Activated B cell treated with CpG ODN at 0.5 μM for 24 hours (primary cell): ENCODE results near the gene TVP23A. TPM values are rescaled to one million over a fixed set of nuclear protein-coding genes. Genes with fewer than 3 reads are reported as not detected.

Experiments used
- ATAC-seq: fragments of 200-7000 bp; cut with Tn5 transposase; one replicate; pipeline ENCODE4 v1.10.0; 2021; ENCODE audit warnings: low read depth, mild to moderate bottlenecking, moderate library complexity
- CTCF ChIA-PET: fragments of 350-600 bp; sonication (Branson Sonifier 250); formaldehyde crosslinking; loops from one replicate; lab custom pipeline; 2021; ENCODE audit warnings: antibody characterized with exemption; lab: Charles Lee
- POLR2A ChIA-PET: fragments of 350-600 bp; sonication (Branson Sonifier 250); formaldehyde crosslinking; loops from one replicate; lab custom pipeline; 2021; ENCODE audit warnings: antibody characterized with exemption; lab: Charles Lee
- DNase-seq: peaks from one replicate; pipeline ENCODE4 v3.0.0; 2022
- H3K27ac Mint-ChIP-seq: one replicate; pipeline ENCODE4 v1.8.0; 2020; ENCODE audit warnings: mixed read lengths
- H3K27me3 Mint-ChIP-seq: one replicate; pipeline ENCODE4 v1.8.0; 2021; ENCODE audit warnings: mixed read lengths
- H3K36me3 Mint-ChIP-seq: one replicate; pipeline ENCODE4 v1.8.0; 2021; ENCODE audit warnings: low read depth, mixed read lengths
- H3K4me1 Mint-ChIP-seq: one replicate; pipeline ENCODE4 v1.8.0; 2021; ENCODE audit warnings: mixed read lengths
- H3K4me3 Mint-ChIP-seq: one replicate; pipeline ENCODE4 v1.8.0; 2020; ENCODE audit warnings: mild to moderate bottlenecking, mixed read lengths
- H3K9me3 Mint-ChIP-seq: one replicate; pipeline ENCODE4 v1.8.0; 2020; ENCODE audit warnings: mixed read lengths
- CTCF ChIP-seq: fragments of 200-600 bp; IDR thresholded peaks from one replicate; pipeline ENCODE4 v1.8.0; 2022; ENCODE audit warnings: antibody characterized with exemption, mild to moderate bottlenecking
- intact Hi-C: fragments of 100-400 bp; cut with micrococcal nuclease; formaldehyde crosslinking; loops from one replicate; pipeline ENCODE4 v1.15.1; 2024
- total RNA-seq: library from RNA; stranded (reverse); gene quantifications from 2 replicates; pipeline ENCODE4 v1.2.3, GENCODE V29; 2022

The TVP23A gene
- total RNA-seq, 1 donor from 2014 or later = 1.6 TPM

- no peak for DNase-seq
- ChIA-PET CTCF (no interaction called here), POLR2A (interaction anchor here (0.9 to 5.8 kb wide), 3 partner anchors 12 to 135 kb away, joined by 4 to 58 read pairs (median 49); partner anchors contain the start of genes CIITA and NUBP1)
- Mint-ChIP-seq H3K4me1 (peaks cover 53% of the 10 kb centered on the region), H3K4me3 (no peak overlapping the region), H3K9me3 (no peaks in the 10 kb centered on the region), H3K36me3 (peaks cover 77% of the 10 kb centered on the region), H3K27ac (peak overlapping the region; percentile 26), H3K27me3 (no peaks in the 10 kb centered on the region)
- ATAC-seq = no peak
- intact Hi-C loops = loop anchor here (5.0 kb wide), 1 partner anchor 32 kb away; no protein-coding TSS in a partner anchor
- TF ChIP-seq CTCF = no peak
These were observed 63.7 kb downstream of the TVP23A start for GRCh38 chr16:10754941-10755340.

DNA sequence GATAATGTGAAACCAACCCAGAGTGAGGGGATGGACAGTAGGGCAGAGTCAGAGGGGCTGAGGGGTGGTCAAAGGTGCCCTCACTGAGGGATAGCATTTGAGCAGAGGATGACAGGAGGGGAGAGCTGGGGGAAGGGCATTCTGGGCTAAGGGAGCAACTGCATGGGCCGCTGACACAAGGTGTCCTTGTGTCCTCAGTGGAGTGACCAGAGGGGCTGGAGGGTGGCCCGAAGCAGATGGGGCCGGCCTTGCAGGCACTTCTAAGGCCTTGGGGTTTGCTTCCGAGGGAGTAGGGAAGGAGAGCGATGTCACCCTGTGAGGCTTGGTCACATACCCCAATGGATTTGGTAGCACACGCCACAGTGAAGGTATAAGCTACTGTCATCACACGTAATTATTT lies 64.9 kb downstream of the TVP23A start:
- ATAC-seq (no peak), DNase-seq (no peak)
- intact Hi-C loops = loop anchor here (1.0 to 5.0 kb wide), 7 partner anchors 9 to 159 kb away; partner anchors contain the start of gene CIITA
- Mint-ChIP-seq H3K27ac (peak overlapping the region; percentile 77), H3K4me1 (peaks cover 61% of the 10 kb centered on the region), H3K4me3 (peak overlapping the region; percentile 63), H3K27me3 (no peaks in the 10 kb centered on the region), H3K36me3 (peaks cover 77% of the 10 kb centered on the region), H3K9me3 (no peaks in the 10 kb centered on the region)
- POLR2A ChIA-PET = interaction anchor here (0.6 to 5.8 kb wide), 17 partner anchors 10 to 162 kb away, joined by 3 to 58 read pairs (median 6); partner anchors contain the start of genes CIITA and NUBP1
- CTCF ChIA-PET = interaction anchor here (1.0 to 2.5 kb wide), 7 partner anchors 16 to 239 kb away, joined by 3 to 13 read pairs (median 3); partner anchors contain the start of gene CIITA
- TF ChIP-seq CTCF = no peak

DNA sequence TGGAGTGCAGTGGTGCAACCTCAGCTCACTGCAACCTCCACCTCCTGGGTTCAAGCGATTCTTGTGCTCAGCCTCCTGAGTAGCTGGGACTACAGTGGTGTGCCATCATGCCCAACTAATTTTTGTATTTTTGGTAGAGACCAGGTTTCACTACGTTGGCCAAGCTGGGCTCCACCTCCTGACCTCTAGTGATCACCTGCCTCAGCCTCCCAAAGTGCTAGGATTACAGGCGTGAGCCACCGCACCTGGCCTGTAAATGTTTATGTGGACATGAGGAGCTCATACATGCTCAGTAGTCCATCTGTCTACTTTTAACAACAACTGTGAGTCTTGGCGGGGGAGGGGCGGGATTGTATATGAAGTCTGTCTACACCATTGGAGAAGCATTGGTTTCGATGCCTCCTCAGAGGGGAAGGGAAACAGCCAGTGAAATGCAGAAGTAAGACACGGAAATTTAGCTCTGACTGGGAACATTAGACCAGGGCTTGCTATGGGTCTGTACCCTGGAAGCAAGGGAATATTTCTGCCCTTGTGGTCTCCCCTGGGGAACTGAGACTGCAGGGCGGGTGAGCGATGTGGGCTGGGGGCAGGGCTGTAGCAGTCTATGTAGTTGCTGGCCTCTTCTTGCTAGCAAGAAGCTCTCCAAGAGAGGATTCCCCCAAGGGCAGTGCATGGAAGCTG lies 65.6 kb downstream of the TVP23A start:
- Mint-ChIP-seq H3K4me3 (peak overlapping the region; percentile 63), H3K4me1 (peaks cover 61% of the 10 kb centered on the region), H3K36me3 (peaks cover 77% of the 10 kb centered on the region), H3K9me3 (no peaks in the 10 kb centered on the region), H3K27ac (peak overlapping the region; percentile 77), H3K27me3 (no peaks in the 10 kb centered on the region)
- DNase-seq = peak; percentile 53
- TF ChIP-seq CTCF = no peak
- intact Hi-C loops = loop anchor here (1.0 to 5.0 kb wide), 7 partner anchors 9 to 159 kb away; partner anchors contain the start of gene CIITA
- peak; percentile 86 for ATAC-seq
- POLR2A ChIA-PET = interaction anchor here (0.6 to 5.8 kb wide), 21 partner anchors 10 to 238 kb away, joined by 3 to 58 read pairs (median 5); partner anchors contain the start of genes CIITA and NUBP1
- CTCF ChIA-PET = interaction anchor here (0.6 to 2.5 kb wide), 11 partner anchors 9 to 238 kb away, joined by 3 to 13 read pairs (median 3); partner anchors contain the start of gene CIITA

GRCh38 chr16:10751291-10751697 lies 67.3 kb downstream of the TVP23A start:
- POLR2A ChIA-PET = interaction anchor here (0.6 to 5.8 kb wide), 10 partner anchors 8 to 236 kb away, joined by 3 to 58 read pairs (median 5); partner anchors contain the start of genes CIITA and NUBP1
- Mint-ChIP-seq H3K4me3 (peak overlapping the region; percentile 35), H3K27ac (peak overlapping the region; percentile 77), H3K9me3 (no peaks in the 10 kb centered on the region), H3K36me3 (peaks cover 77% of the 10 kb centered on the region), H3K4me1 (peaks cover 67% of the 10 kb centered on the region), H3K27me3 (no peaks in the 10 kb centered on the region)
- DNase-seq (no peak), ATAC-seq (peak; percentile 9)
- CTCF ChIA-PET = interaction anchor here (2.5 kb wide), 1 partner anchor 167 kb away, joined by 13 read pairs; no protein-coding TSS in a partner anchor
- no peak for TF ChIP-seq CTCF
- intact Hi-C loops = loop anchor here (5.0 kb wide), 1 partner anchor 36 kb away; no protein-coding TSS in a partner anchor

DNA sequence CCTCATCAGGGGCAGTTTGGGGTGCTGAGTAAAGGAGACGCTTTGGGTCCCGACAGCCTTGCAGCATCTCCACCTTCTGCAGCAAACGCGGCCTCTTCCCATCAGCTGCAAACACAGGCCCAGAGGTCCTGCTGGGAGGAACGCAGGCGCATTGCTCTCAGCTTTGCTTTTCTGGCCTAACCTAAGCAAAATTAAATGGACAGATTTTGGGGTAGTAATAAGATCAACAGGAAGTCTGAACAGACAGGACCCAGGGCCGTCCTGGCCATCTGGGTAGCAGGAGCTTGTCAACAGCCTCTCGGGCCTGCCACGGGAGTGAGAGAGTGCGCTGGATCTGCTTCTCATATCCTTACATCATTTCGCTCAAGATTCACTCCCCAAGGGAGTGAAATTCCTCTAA lies 67.8 kb downstream of the TVP23A start:
- no peak for DNase-seq
- TF ChIP-seq CTCF = no peak
- no peak overlapping the region for H3K4me3 Mint-ChIP-seq
- H3K36me3 Mint-ChIP-seq = peaks cover 79% of the 10 kb centered on the region
- H3K27ac Mint-ChIP-seq = peak overlapping the region; percentile 77
- peaks cover 70% of the 10 kb centered on the region for H3K4me1 Mint-ChIP-seq
- H3K9me3 Mint-ChIP-seq = no peaks in the 10 kb centered on the region
- no peak for ATAC-seq
- intact Hi-C loops = loop anchor here (5.0 kb wide), 1 partner anchor 37 kb away; no protein-coding TSS in a partner anchor
- POLR2A ChIA-PET = interaction anchor here (0.9 to 5.8 kb wide), 8 partner anchors 10 to 165 kb away, joined by 3 to 58 read pairs (median 4); partner anchors contain the start of gene CIITA
- CTCF ChIA-PET = no interaction called here
- H3K27me3 Mint-ChIP-seq = no peaks in the 10 kb centered on the region
